Testis (tissue), 3 donors: ENCODE measurements around the gene PXYLP1. TPM values are rescaled to one million over a fixed set of nuclear protein-coding genes. Genes with fewer than 3 reads are reported as not detected.

Source experiments
- DNase-seq: peaks from one replicate; pipeline ENCODE4 v3.0.0-alpha.2; 2019
- H3K27ac ChIP-seq, 2 donors: fragments of 200-600 bp; sonication (generic); one replicate each; pipeline ENCODE4 v1.5.1; 2019
- H3K27me3 ChIP-seq: fragments of 200-600 bp; sonication (generic); one replicate; pipeline ENCODE4 v1.5.1; 2019
- H3K36me3 ChIP-seq: fragments of 200-600 bp; sonication (generic); one replicate; pipeline ENCODE4 v1.5.1; 2017; ENCODE audit warnings: low read depth; ENCODE audit errors: missing control alignments
- H3K4me1 ChIP-seq: fragments of 200-600 bp; sonication (generic); one replicate; pipeline ENCODE4 v1.5.1; 2019
- H3K4me3 ChIP-seq, 2 donors: fragments of 200-600 bp; sonication (generic); one replicate each; pipeline ENCODE4 v1.5.1; 2017 to 2019
- H3K9me3 ChIP-seq: fragments of 200-600 bp; sonication (generic); one replicate; pipeline ENCODE4 v1.5.1; 2017
- POLR2A ChIP-seq: fragments of 450-650 bp; IDR thresholded peaks from one replicate; pipeline ENCODE4 v1.6.1; 2017; ENCODE audit warnings: antibody characterized with exemption, mild to moderate bottlenecking, moderate library complexity
- WGBS, 2 donors: methylation state at CpG; one replicate each; pipeline ENCODE4 v1.1.5; 2018; 5-methylcytosine and 5-hydroxymethylcytosine counted together
- intact Hi-C: fragments of 100-400 bp; cut with DNase I; formaldehyde crosslinking; loops from one replicate; pipeline ENCODE4 v1.15.1; 2023; ENCODE audit warnings: low total_unique reads
- polyA plus RNA-seq: library from polyadenylated mRNA; stranded (reverse); fragments of 350-450 nt; fragmentation: Illumina TruSeq; extraction: RNeasy Lipid Tissue Mini Kit (QIAGEN cat#74804); gene quantifications from one replicate; pipeline ENCODE4 v1.2.3, GENCODE V29; 2014; ENCODE audit warnings: low read depth, low replicate concordance; ENCODE audit not compliant: insufficient read depth
- total RNA-seq, 2 donors: library from RNA; depleted of rRNA; stranded (reverse); fragments of >200 nt; gene quantifications; one replicate each; pipeline ENCODE4 v1.2.3, GENCODE V29; 2016
- TF ChIP-seq, protein P1 (sequence below), 3 experiments: fragments of 450-650 bp in 2 of 3; fragments of 200-600 bp in 1 of 3; sonication (generic) in 1 of 3; IDR thresholded peaks; one replicate each; pipeline ENCODE4 v1.5.1; 2016 to 2019; ENCODE audit warnings: antibody characterized with exemption in 3 of 3, mild to moderate bottlenecking in 2 of 3, moderate library complexity in 1 of 3

The PXYLP1 gene
- total and polyA plus RNA-seq, 3 donors from 2014 or later: 16.0 to 55.8 (median 31.6) TPM

DNA sequence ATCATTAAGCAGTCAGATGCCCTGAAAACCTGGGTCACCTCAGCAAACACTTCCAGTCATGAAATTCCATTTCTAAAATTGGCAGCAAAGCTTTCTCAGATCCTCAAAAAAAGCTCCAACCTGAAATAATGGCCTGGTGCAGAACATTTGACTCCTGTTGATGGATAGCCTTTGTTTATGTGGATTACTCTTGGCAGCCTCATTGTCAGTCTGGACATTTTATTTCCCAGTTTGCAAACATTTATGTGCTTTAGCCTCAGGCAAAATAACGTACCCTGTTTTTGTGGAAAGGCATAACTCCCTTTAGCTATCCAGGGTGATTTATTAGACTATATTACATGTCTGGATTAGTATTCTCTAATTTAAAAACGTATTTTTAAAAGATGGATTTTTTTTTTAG is 53.9 kb downstream of the PXYLP1 start:
- 91 to 92% methylated on average over 2 of the region's 2 CpGs for WGBS, 2 donors
- TF ChIP-seq POLR2A: no peak
- TF ChIP-seq, protein P1, sequence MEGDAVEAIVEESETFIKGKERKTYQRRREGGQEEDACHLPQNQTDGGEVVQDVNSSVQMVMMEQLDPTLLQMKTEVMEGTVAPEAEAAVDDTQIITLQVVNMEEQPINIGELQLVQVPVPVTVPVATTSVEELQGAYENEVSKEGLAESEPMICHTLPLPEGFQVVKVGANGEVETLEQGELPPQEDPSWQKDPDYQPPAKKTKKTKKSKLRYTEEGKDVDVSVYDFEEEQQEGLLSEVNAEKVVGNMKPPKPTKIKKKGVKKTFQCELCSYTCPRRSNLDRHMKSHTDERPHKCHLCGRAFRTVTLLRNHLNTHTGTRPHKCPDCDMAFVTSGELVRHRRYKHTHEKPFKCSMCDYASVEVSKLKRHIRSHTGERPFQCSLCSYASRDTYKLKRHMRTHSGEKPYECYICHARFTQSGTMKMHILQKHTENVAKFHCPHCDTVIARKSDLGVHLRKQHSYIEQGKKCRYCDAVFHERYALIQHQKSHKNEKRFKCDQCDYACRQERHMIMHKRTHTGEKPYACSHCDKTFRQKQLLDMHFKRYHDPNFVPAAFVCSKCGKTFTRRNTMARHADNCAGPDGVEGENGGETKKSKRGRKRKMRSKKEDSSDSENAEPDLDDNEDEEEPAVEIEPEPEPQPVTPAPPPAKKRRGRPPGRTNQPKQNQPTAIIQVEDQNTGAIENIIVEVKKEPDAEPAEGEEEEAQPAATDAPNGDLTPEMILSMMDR (IDR thresholded peaks at IDR 0.05): no peak
- H3K4me1 ChIP-seq: no peaks in the 10 kb centered on the region
- no peaks in the 10 kb centered on the region for H3K27me3 ChIP-seq
- no peaks in the 10 kb centered on the region for H3K9me3 ChIP-seq
- intact Hi-C loops: no loop called here
- DNase-seq: no peak
- H3K27ac ChIP-seq: no peak overlapping the region
- no peaks in the 10 kb centered on the region for H3K36me3 ChIP-seq
- no peak overlapping the region for H3K4me3 ChIP-seq

DNA sequence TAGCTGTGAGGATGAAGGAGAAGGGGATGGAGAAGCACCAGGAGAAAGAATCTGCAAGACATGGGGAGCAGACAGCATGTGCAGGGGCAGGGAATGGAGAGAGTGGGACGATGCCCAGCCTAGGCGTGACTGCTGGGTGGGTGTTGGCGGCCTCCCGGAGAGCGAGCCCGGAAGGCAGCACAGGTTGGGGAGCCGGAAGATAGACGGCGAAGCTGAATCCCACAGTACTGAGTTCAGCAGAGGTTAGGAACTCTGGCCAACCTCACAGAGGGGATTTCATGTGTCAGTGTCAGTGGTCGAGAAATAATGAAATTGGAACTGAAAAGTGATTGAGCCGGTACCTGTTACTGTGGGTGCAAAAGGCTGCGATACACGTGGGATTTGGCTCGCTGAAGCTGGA is 55.2 kb downstream of the PXYLP1 start:
- peaks cover 12% of the 10 kb centered on the region for H3K4me1 ChIP-seq
- no peaks in the 10 kb centered on the region for H3K36me3 ChIP-seq
- no peak for TF ChIP-seq POLR2A
- TF ChIP-seq, protein P1 (IDR thresholded peaks at IDR 0.05): no peak
- no peak overlapping the region for H3K4me3 ChIP-seq
- intact Hi-C loops: no loop called here
- no peak overlapping the region for H3K27ac ChIP-seq
- WGBS, 2 donors: 91% methylated on average over 14 of the region's 14 CpGs
- no peaks in the 10 kb centered on the region for H3K9me3 ChIP-seq
- DNase-seq: no peak
- no peaks in the 10 kb centered on the region for H3K27me3 ChIP-seq

DNA sequence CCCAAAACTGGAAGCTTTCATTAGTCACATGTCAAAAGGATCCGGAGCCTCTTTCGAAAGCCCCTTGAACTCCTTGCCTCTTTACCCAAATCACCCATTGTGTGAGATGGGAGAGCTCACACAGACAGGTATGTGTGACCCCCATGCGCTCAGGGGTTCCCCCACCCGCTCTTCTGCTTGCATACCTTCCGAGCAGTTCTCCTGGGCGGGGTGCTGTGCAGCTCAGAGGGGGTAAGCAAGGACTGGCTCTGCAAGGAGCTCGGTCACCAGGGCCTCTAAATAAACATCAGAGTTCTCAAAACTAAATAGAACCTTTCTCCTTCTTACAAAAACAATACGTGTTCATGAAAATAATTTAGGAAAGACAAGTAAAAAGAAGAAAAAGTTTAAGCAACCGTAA is 55.7 kb downstream of the PXYLP1 start:
- TF ChIP-seq, protein P1 (IDR thresholded peaks at IDR 0.05): no peak
- no peak for TF ChIP-seq POLR2A

DNA sequence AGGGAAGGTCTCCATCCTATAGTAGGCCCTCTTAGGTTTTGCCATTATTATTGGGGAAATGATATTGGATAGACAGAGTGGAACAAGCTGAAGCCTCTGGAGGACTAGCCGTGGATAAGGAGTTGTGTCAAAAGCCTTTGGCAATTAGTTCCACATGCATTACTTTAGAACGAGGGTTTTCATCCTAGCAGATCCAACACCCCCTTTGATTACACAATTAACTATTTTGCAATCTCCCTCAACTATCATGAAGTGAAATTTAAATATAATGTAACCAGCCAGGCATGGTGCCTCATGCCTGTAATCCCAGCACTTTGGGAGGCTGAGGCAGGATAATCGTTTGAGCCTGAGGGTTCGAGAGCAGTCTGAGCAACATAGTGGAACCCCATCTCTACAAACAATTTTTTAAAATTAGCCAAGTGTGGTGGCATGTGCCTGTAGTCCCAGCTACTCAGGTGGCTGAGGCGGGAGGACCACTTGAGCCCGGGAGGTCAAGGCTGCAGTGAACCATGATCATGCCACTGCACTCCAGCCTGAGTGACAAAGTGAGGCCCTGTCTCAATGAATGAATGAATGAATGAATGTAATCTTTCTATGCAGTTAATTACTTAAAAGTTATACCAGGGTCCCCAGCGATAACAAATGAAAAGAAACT is 56.8 kb downstream of the PXYLP1 start:
- Histone ChIP-seq H3K27ac (no peak overlapping the region), H3K4me1 (peaks cover 19% of the 10 kb centered on the region), H3K36me3 (no peaks in the 10 kb centered on the region), H3K4me3 (no peak overlapping the region), H3K9me3 (no peaks in the 10 kb centered on the region), H3K27me3 (no peaks in the 10 kb centered on the region)
- 88 to 100% methylated on average over 7 of the region's 7 CpGs for WGBS, 2 donors
- TF ChIP-seq, protein P1 (IDR thresholded peaks at IDR 0.05): no peak
- no peak for TF ChIP-seq POLR2A
- intact Hi-C loops: no loop called here
- no peak for DNase-seq

More for the DNA sequence above, 55.7 kb downstream of the PXYLP1 start:
- no peaks in the 10 kb centered on the region for H3K27me3 ChIP-seq
- intact Hi-C loops: no loop called here
- no peak overlapping the region for H3K27ac ChIP-seq
- H3K4me1 ChIP-seq: peaks cover 17% of the 10 kb centered on the region
- H3K9me3 ChIP-seq: no peaks in the 10 kb centered on the region
- no peak overlapping the region for H3K4me3 ChIP-seq
- no peak for DNase-seq
- WGBS, 2 donors: 92 to 96% methylated on average over 9 of the region's 9 CpGs
- no peaks in the 10 kb centered on the region for H3K36me3 ChIP-seq

DNA sequence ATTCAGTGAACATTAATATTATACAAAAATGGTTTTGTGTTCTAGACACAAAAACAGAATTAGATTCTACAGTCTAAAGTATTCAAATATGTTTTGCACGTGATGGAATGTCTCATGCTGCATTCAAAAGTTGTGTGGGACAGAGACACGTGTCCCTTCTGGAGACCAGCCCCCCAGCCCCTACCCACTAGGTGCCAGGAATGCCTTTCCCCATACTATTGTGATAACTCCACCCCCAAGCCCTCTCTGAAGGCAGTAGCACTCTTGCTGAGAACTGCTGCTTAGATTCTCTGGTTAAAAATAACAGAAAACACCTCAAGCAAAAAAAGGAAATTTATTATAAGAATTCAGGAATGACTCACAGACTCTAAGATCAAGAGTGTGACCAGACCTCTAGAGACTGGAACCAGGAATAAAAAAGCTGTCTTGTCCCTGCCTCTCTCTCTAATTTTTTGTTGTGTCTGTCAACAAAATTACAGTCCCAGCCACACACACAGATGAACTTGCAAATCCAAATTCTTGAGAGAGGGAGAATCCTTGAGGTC is 57.7 kb downstream of the PXYLP1 start:
- WGBS, 2 donors: 41 to 61% methylated on average over 2 of the region's 2 CpGs
- Histone ChIP-seq H3K27ac (peak overlapping the region in 1 of 2 donors; percentile 8), H3K9me3 (no peaks in the 10 kb centered on the region), H3K27me3 (no peaks in the 10 kb centered on the region), H3K36me3 (no peaks in the 10 kb centered on the region), H3K4me1 (peaks cover 22% of the 10 kb centered on the region), H3K4me3 (no peak overlapping the region)
- DNase-seq: no peak
- no peak for TF ChIP-seq POLR2A
- TF ChIP-seq, protein P1 (IDR thresholded peaks at IDR 0.05): no peak
- intact Hi-C loops: no loop called here
